GM19035 (cell line): ENCODE data around the gene TYRP1.

Experiments
- ATAC-seq: cut with Tn5 transposase; IDR thresholded peaks from one replicate; pipeline ENCODE4 v1.9.1; 2021; ENCODE audit not compliant: unreplicated experiment

Gene TYRP1

DNA sequence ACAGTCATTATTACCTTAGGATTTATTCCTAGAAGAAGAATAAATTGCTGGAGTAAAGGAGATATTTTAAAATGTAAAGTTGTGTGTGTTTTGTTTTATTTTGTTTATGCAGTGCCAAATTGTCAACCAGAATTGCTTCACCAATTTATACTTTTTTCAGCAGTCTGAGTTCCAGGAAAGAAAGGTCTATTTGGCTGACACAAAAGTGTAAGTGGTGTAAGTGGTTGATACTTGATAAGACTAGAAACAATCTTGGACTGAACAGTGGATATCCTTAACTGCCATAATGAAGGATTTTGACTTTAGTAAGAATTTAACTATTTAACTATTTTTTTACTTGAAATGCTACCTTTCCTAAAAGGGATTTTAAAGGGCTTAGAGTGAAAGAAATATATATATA lies 37.7 kb downstream of the TYRP1 start:
- ATAC-seq, result no peak

DNA sequence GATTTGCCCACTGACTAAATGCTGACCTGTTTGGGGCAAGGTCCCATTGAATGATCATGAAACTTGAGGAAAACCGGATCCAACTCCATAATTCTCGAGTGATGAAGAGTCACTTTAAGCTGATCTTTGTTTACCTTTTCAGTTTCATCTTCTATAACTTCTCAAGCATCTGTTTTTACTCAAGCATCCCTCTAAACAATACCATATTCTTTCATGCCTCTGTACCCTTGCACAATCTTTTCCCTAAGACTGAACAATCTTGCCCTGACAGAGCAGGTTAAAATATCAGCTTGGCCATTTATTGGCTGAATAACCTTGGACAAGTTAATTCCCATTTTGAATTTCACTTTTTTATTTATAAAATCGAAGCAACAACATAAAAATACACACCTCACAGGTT lies 39.8 kb downstream of the TYRP1 start:
- ATAC-seq, result no peak

DNA sequence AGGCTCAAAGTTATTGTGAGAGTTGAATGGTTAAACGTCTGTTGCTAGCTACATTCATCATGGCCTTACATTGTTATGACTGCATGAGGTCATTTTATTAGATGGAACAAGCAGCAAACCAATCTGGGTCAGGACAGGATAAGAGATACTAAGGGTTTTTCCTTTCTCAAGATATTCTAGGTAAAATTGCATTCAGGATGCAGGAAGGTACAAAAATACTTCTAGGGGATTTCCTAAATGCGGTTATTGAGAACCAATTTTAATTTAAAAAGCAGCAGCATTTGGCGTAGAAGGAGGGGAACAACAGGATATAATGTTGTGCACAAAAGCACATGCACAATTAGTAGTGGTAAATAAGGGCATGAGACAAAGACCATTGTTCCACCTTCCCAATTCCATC lies 42.5 kb downstream of the TYRP1 start:
- peak; percentile 49 for ATAC-seq

DNA sequence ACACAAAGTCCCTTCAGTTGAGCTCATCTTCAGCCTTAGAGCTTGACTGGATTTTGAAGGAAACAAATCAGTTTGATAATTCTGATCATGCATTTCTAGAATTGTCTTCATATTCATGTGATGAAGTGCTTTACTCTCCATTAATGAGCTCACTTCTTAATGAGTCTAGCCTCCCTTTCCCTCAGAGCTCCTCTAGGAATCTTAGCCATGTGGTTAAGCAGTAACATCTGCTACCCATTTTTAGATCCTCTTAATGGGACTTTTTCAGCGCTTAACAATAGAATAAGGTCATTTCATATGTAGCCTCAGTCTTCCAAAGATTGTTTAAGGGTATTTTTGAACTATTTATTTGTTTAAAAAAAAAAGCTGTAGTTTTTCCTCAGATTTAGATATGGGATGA lies 44.7 kb downstream of the TYRP1 start:
- no peak for ATAC-seq

DNA sequence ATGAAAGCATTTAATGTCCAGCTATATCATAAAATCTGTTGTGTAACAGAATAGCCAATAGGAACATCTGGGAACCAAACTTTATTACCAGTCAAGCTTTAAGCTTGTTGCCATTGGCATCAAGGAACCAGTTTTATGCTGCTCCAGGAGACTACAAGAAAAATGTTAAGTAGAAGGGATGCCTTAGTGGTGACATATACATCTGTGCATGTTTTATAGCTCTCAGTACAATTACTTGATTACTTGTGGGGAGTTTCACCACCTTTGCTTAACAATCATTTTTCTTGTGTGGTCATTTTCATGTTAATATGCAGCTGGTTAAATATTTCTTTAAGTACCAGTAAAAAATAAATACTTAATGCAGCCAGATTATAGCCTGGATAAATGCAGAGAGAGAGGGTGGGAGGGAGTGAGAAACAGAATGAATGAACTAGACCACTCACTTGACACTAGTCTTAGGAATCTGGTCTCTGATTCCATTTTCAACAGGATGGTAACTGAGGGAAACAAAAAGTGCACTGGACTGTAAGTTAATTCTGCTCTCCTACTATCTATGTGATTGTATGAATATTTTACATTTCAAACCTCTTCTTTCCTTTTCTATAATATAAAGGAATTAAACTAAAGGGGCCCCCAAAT lies 45.9 kb downstream of the TYRP1 start:
- no peak for ATAC-seq

DNA sequence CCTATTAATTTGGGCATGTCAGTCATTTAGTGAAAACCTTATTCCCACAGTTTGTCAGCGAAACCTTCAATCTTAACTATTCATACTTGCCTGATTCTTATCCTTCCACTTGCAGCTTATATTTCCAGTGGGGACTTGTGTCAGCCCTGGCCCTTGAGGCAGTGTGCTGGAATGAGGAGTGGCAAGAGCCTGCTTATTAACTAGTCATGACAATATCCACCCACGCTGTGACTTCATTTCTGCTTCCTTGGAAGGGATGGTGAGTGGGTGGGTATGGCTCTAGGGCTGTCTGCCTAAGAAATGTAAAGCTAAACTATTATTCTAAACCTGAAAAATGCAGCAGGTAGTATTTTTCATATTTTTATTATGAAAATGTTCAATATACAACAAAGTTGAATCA lies 47.7 kb downstream of the TYRP1 start:
- no peak for ATAC-seq

DNA sequence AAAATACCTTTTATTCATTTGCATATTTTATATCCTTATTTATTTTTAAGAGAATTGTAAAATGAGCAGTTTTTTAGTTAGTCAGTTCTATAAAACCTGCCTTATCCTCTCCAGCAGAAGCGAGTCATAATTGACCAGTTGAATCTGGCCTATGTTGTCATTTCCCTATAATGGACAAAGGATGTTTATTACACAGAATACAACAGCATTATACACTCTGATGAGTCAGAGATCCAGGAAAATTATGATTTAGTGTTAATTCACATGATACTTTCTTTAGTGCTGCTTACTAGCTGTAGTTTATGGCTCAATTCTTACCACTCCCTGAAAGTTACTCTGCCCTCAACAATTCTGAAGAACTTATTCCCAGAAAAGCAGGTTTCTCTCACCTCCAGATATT lies 54.8 kb downstream of the TYRP1 start:
- ATAC-seq, result no peak

DNA sequence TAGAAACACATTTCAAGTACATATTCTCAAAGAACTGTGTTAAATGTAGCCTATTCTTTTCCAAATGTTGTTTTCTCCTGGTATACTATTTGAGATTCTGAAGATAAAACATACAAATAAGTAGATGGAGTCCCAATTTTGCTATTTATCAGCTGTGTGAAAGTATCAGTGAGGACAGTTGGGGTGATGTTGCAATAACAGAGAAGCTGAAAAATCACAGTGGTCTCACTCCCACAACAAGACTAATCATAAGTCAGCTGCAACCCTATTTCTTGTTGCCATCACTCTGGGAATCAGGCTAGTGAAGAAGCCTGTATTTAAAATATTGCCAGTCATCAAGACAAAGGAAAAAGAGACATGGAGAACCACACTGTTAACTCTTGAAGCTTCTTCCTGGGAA lies 55.8 kb downstream of the TYRP1 start:
- no peak for ATAC-seq

DNA sequence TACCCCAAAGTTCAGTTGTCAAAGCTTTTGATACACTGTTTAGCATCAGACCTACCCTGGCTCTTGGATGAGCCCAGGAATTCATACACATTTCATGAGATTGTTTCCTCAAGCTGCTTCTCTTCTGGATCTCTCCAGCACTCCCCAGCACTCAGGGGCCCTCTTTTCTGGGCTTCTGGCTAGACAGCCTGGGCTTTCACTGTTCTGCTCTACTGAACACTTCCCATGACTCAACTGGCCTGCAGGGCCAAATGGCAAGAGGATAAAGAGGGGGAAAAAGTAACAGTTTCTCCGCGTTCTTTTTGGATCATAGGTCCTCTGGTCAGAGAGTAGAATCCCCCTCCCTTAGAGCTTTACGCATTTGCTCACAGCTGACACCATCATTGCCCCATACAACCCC lies 60.7 kb downstream of the TYRP1 start:
- ATAC-seq, result no peak

DNA sequence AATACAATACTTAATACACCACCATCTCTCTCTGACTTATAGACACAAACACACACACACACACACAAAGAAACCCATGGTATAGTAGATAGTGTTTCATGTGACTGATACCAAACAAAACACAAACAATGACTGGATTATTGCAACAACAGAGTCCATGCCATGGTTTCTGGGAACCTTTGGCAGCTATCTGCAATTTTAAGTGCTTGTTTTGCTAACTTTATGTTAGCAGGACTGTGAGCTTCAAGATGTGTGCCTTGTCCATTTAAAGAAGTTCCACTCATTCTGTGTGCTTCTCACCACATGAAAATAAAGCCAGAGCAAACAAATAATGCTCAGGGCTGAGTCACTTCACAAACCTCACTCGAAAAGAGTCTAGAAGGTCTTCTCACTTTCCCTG lies 66.6 kb downstream of the TYRP1 start:
- ATAC-seq, result no peak
